ENCODE measurements around the gene SYAP1. TPM values are rescaled to one million over a fixed set of nuclear protein-coding genes. Genes with fewer than 3 reads are reported as not detected.
A peak's percentile ranks its signal among the peaks of the same experiment; 100 is the strongest.

Gene SYAP1
- total and polyA plus RNA-seq, 2 donors (not counting 1 experiment from before 2014, with no cell fraction given), result 3.5 to 18.3 TPM

DNA sequence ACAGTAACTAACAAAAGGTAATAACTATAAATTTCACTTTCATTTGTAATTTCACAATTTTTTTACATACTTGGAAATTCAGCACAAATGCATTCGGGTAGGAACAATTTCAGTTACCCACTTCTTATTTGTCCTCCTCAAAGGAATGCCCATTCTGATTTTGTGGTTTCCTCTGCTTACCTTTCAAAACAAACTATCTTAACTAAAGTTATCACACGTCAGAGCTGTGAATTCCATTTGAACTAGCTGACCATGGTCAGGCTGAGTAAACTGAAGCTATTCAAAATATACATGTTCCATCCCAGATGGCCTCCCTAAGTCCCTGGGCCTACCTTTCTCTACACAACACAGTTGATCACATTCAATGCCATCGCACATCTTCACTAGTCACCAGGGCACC, 11.4 kb upstream of the SYAP1 start:
- Mint-ChIP-seq H3K27me3 (no peaks in the 10 kb centered on the region), H3K9me3 (ENCODE audit: insufficient read depth) (no peaks in the 10 kb centered on the region), H3K27ac (peak overlapping the region; percentile 26), H3K4me3 (no peak overlapping the region), H3K4me1 (peaks cover 30% of the 10 kb centered on the region)
- Histone ChIP-seq H3K9me3 (ENCODE audit: control extremely low read depth in 1 of 3, control insufficient read depth in 2 of 3, insufficient read depth in 1 of 3, low read length in 2 of 3) (no peaks in the 10 kb centered on the region), H3K4me1 (ENCODE audit: control insufficient read depth in 2 of 2, insufficient read depth in 2 of 2, low read length in 2 of 2) (peaks cover 10 to 13% of the 10 kb centered on the region in 2 donors), H2AFZ (ENCODE audit: insufficient read depth, low read depth, low read length, poor library complexity, severe bottlenecking) (no peak overlapping the region), H3K4me2 (replicated peaks; ENCODE audit: low read depth, low read length, poor library complexity, severe bottlenecking) (no peak overlapping the region), H3K27me3 (replicated peaks in 1 of 4; ENCODE audit: control extremely low read depth in 1 of 4, control insufficient read depth in 3 of 4, insufficient read depth in 4 of 4, low read length in 3 of 4) (no peaks in the 10 kb centered on the region), H3K27ac (ENCODE audit: low read length in 2 of 2) (no peak overlapping the region), H3K9ac (ENCODE audit: low read length) (no peak overlapping the region), H4K20me1 (ENCODE audit: control insufficient read depth, insufficient read depth, low read length, poor library complexity, severe bottlenecking) (no peaks in the 10 kb centered on the region), H3K36me3 (replicated peaks in 1 of 2; ENCODE audit: control extremely low read depth in 1 of 2, control insufficient read depth in 1 of 2, extremely low read depth in 1 of 2, insufficient read depth in 2 of 2, low read length in 1 of 2) (no peaks in the 10 kb centered on the region), H3K79me2 (ENCODE audit: control insufficient read depth, insufficient read depth, low read length) (no peaks in the 10 kb centered on the region), H3K4me3 (ENCODE audit: control extremely low read depth in 1 of 5, extremely low read depth in 1 of 5, insufficient read depth in 1 of 5, low read depth in 2 of 5, low read length in 4 of 5) (no peak overlapping the region)
- no peak for DNase-seq
- ATAC-seq (ENCODE audit: low read depth), result no peak
- intact Hi-C loops (cut with micrococcal nuclease), result no loop called here
- ChIA-PET POLR2A (no interaction called here), CTCF (no interaction called here)
- TF ChIP-seq EZH2 (IDR thresholded peaks at IDR 0.05; ENCODE audit: borderline replicate concordance, insufficient read depth, low read depth, low read length, poor library complexity, severe bottlenecking), result no peak
- no peak for TF ChIP-seq CTCF (IDR thresholded peaks at IDR 0.05)
- 63% methylated on average over 2 of the region's 3 CpGs for WGBS (ENCODE audit: insufficient coverage)

GRCh38 chrX:16711219-16711811, 8.1 kb upstream of the SYAP1 start:
- DNase-seq (peak; percentile 6), ATAC-seq (ENCODE audit: low read depth) (no peak)
- CTCF ChIA-PET, result no interaction called here
- TF ChIP-seq CTCF (IDR thresholded peaks at IDR 0.05) (no peak), EZH2 (IDR thresholded peaks at IDR 0.05; ENCODE audit: borderline replicate concordance, insufficient read depth, low read depth, low read length, poor library complexity, severe bottlenecking) (no peak)
- Histone ChIP-seq H3K36me3 (replicated peaks in 1 of 2; ENCODE audit: control extremely low read depth in 1 of 2, control insufficient read depth in 1 of 2, extremely low read depth in 1 of 2, insufficient read depth in 2 of 2, low read length in 1 of 2) (no peaks in the 10 kb centered on the region), H2AFZ (ENCODE audit: insufficient read depth, low read depth, low read length, poor library complexity, severe bottlenecking) (peak overlapping the region; percentile 84), H3K9me3 (ENCODE audit: control extremely low read depth in 1 of 3, control insufficient read depth in 2 of 3, insufficient read depth in 1 of 3, low read length in 2 of 3) (no peaks in the 10 kb centered on the region), H3K27ac (ENCODE audit: low read length in 2 of 2) (peak overlapping the region in 1 of 2 donors; percentile 57), H3K4me2 (replicated peaks; ENCODE audit: low read depth, low read length, poor library complexity, severe bottlenecking) (peak overlapping the region; percentile 89), H3K79me2 (ENCODE audit: control insufficient read depth, insufficient read depth, low read length) (no peaks in the 10 kb centered on the region), H3K4me3 (ENCODE audit: control extremely low read depth in 1 of 5, extremely low read depth in 1 of 5, insufficient read depth in 1 of 5, low read depth in 2 of 5, low read length in 4 of 5) (peak overlapping the region in 4 of 5 experiments; percentile 60 to 74 (median 68)), H3K9ac (ENCODE audit: low read length) (peak overlapping the region; percentile 72), H4K20me1 (ENCODE audit: control insufficient read depth, insufficient read depth, low read length, poor library complexity, severe bottlenecking) (no peaks in the 10 kb centered on the region), H3K27me3 (replicated peaks in 1 of 4; ENCODE audit: control extremely low read depth in 1 of 4, control insufficient read depth in 3 of 4, insufficient read depth in 4 of 4, low read length in 3 of 4) (no peaks in the 10 kb centered on the region), H3K4me1 (ENCODE audit: control insufficient read depth in 2 of 2, insufficient read depth in 2 of 2, low read length in 2 of 2) (peaks cover 12 to 13% of the 10 kb centered on the region in 2 donors)
- Mint-ChIP-seq H3K4me1 (peaks cover 19% of the 10 kb centered on the region), H3K4me3 (peak overlapping the region; percentile 88), H3K9me3 (ENCODE audit: insufficient read depth) (no peaks in the 10 kb centered on the region), H3K27me3 (no peaks in the 10 kb centered on the region), H3K27ac (peak overlapping the region; percentile 86)
- intact Hi-C loops (cut with micrococcal nuclease), result loop anchor here (10.0 kb wide), 1 partner anchor 1023 kb away; the partner anchor contains the start of gene SCML1
- no CpG with 5 or more reads among the region's 9 CpGs for WGBS (ENCODE audit: insufficient coverage)
- POLR2A ChIA-PET, result no interaction called here

Measured in B cell (primary cell).